ENCODE results near the gene MAPKAPK3.

GRCh38 chr3:50633230-50633790, 16.4 kb downstream of the MAPKAPK3 start:
- TF ChIP-seq POLR2A (IDR thresholded peaks at IDR 0.05; ENCODE audit: control extremely low read depth in 1 of 2, low read depth in 2 of 2, low read length in 2 of 2) (no peak), USF2 (IDR thresholded peaks at IDR 0.05; ENCODE audit: low read length) (no peak), CTCF (IDR thresholded peaks at IDR 0.05; ENCODE audit: control extremely low read depth in 1 of 3, insufficient read depth in 1 of 3, low read depth in 1 of 3, low read length in 3 of 3) (no peak), TBP (IDR thresholded peaks at IDR 0.05; ENCODE audit: low read depth, low read length) (no peak), JUND (IDR thresholded peaks at IDR 0.05; ENCODE audit: low read length) (no peak), ZNF274 (IDR thresholded peaks at IDR 0.05; ENCODE audit: borderline replicate concordance, extremely low read depth, low read length) (no peak), RBBP5 (IDR thresholded peaks at IDR 0.05; ENCODE audit: borderline replicate concordance, low read depth, low read length) (no peak), EZH2 (IDR thresholded peaks at IDR 0.05; ENCODE audit: low read depth, low read length, severe bottlenecking) (no peak), TEAD4 (IDR thresholded peaks at IDR 0.05; ENCODE audit: low read depth, low read length) (no peak), CEBPB (IDR thresholded peaks at IDR 0.05; ENCODE audit: low read depth, low read length) (no peak), TAF1 (IDR thresholded peaks at IDR 0.05; ENCODE audit: low read depth, low read length) (no peak), CHD2 (IDR thresholded peaks at IDR 0.05; ENCODE audit: low read length) (no peak), EGR1 (IDR thresholded peaks at IDR 0.05; ENCODE audit: borderline replicate concordance, low read depth, low read length) (no peak)
- TF ChIP-seq, protein P1, sequence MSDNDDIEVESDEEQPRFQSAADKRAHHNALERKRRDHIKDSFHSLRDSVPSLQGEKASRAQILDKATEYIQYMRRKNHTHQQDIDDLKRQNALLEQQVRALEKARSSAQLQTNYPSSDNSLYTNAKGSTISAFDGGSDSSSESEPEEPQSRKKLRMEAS (IDR thresholded peaks at IDR 0.05): no peak
